GM21390 (cell line): ENCODE results near the gene CENPO.

Experiments
- ATAC-seq: cut with Tn5 transposase; IDR thresholded peaks from one replicate; pipeline ENCODE4 v1.9.1; 2021; ENCODE audit not compliant: unreplicated experiment

The CENPO gene

DNA sequence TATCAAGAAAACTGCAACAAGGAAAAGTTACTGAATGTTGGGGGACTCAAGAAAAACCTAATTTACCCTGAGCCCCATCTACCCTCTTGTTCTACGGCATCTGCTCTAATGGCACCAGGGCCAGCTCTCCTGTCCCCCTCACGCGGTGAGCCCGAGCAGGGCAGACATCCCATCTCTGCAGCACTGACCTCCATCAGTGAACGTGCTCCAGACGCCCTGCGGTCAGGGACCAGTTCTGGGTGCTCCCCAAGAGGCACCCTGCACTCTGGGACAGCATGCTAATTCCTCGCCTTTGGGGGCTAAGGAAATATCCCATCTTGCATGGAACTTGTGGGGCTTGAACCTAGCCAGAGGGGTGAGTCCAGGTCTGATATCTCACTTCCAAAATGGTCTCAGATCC is 43.0 kb downstream of the CENPO start:
- no peak for ATAC-seq

DNA sequence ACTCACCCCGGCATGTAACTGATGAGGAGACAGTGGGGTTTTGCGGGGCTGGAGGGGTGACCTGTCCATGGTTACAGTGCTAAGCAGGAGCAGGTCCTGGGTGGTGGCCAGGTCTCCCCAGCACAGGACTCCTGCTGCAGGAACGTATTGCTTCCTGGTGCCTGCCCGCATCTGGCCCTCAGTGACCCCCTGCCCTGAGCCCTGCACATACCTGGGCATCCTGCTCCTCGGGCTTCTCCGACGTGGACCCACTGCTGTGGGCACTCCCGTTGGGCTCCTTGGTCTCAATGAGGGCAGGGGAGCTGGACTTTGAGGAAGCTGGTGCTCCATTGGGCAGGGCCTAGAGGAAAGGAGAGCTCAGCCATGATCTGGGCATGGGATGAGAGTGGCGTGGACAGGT is 43.5 kb downstream of the CENPO start:
- ATAC-seq: no peak

DNA sequence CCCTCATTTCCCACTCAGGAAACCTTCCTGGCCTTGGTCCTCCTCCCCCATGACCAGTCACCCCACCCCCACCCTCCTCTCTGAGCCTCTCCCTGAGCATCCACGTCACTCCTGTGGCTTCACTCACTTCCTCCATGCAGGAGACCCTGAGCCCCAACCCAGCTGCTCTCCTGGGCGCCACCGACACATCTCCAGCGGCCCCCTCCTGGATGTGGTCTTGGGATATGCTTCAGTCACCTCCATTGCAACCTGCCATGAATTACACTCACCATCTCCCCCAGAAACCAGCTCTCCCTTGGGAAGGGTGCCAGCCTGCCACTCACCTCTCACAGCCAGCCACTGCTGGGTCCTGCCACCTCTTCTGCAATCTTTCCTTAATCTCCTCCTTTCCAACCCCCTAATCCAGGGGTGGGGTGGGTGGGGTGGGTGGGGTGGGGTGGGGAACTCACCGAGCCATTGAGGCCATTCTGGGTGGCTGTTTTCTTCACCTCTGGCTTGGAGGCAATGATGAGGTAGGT is 44.8 kb downstream of the CENPO start:
- ATAC-seq: no peak

- ATAC-seq: no peak
Observed at GRCh38 chr2:24838541-24838940, 45.3 kb downstream of the CENPO start.

GRCh38 chr2:24839729-24840128 is 46.5 kb downstream of the CENPO start:
- no peak for ATAC-seq

DNA sequence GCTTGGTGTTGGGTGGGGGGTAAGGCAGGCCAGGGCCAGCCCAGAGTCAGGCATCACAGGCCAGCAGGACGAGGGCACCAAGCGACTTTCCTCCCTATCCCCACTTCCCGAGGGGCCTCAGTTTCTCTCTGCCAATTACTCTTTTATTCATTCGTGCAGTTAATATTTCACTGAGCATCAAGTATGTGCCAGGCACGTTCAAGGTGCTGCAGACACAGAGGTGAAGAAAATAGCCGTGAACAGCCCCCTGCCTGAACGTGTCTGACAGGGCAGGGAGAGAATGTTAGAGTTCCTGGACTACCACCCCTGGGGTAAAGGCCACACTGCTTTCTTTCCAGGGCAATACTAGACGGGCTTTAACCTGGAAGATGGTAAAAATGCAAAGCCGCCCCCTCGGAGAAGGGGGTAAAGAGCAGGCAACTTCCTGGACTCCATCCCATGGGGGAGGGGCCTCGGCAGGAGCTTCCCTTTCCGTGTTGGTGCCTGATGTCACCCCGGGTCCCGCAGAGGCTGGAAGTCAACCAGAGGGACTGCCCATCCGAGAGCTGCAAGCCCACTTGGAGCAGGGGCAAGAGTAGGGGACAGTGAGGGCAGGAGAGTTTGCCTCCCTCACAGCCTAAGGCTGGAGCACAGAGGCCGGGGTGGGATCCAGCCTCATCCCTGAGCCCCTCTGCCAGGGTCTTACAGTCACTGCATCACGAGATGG is 47.1 kb downstream of the CENPO start:
- no peak for ATAC-seq

- ATAC-seq: no peak
Observed at GRCh38 chr2:24840962-24841945, 48.0 kb downstream of the CENPO start.

- no peak for ATAC-seq
Observed at GRCh38 chr2:24842081-24843050, 49.1 kb downstream of the CENPO start.

- no peak for ATAC-seq
Observed at GRCh38 chr2:24843330-24843860, 50.2 kb downstream of the CENPO start.

DNA sequence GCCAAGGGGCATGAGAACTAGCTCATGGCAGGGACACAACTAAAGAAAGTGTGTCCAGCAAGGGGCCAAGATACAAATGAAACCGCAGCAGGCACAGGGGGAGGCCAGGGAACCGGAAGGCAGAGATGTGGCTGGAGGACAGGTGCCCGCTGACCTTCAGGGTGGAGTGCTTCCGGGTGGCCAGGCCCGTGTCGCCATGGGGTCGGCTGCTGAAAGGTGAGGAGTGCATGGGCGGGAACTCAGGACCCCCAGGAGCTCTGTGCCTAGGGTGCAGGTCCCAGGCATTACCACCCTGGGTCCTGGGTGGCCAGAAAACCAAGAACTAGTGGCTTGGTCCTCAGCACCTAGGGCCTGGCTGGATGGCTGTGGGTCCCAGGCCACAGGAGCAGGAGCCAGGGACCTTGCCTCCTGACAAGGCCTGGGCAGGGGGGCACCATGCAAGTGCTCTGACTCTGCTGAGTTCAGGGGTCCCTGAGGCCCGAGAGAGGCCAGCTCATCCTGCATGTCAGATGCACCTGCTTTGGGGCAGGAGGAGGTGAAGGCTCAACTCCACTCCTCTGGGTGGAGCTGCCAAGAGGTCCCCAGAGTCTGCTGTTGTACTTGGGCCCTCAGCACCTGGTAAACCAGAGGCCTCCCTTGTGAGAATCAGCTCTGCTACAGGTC is 50.9 kb downstream of the CENPO start:
- no peak for ATAC-seq

DNA sequence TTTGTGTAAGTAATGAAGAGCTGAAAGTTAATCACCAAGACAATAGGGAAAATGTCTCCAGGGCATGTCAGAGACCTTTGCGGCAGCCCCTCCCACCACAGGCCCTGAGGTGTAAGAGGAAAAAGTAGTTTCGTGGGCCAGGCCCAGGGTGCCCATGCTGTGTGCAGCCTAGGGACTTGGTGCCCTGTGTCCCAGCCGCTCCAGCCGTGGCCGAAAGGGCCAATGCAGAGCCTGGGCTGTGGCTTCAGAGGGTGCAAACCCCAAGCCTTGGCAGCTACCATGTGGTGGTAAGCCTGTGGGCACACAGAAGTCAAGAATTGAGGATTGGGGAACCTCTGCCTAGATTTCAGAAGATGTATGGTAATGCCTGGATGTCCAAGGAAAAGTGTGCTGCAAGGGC is 52.5 kb downstream of the CENPO start:
- no peak for ATAC-seq

GRCh38 chr2:24850944-24851343 is 57.7 kb downstream of the CENPO start:
- no peak for ATAC-seq

- no peak for ATAC-seq
Observed at GRCh38 chr2:24852026-24852425, 58.8 kb downstream of the CENPO start.

DNA sequence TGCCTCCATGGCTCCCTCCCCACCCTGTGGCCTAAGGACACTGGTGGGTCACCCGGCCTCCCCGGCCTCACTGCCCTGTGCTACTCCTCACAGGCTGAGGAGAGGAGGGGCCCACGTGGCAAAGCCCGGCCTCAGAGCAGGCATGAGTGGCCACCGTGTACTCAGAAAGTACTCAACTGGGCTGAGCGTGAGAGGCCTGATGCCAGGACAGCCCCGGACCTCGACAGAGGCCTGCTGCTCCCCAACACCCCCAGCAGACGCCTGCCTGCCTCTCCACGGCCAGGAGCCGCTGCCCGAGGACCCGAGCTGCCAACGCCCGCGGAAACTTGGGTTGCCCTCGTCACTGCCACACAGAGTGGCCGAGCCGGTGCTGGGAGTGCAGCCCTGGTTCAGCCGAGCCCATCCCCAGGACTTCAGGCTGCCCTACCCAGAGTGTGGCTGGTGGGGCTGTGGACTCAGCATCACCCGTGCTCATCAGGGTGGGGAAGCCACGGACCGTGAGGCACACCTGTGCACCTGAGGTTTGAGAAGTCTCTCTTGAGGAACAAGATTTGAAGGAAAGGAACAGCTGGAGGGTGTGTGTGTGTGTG is 59.3 kb downstream of the CENPO start:
- no peak for ATAC-seq

GRCh38 chr2:24853046-24853445 is 59.8 kb downstream of the CENPO start:
- ATAC-seq: no peak

GRCh38 chr2:24853996-24854395 is 60.8 kb downstream of the CENPO start:
- ATAC-seq: no peak

DNA sequence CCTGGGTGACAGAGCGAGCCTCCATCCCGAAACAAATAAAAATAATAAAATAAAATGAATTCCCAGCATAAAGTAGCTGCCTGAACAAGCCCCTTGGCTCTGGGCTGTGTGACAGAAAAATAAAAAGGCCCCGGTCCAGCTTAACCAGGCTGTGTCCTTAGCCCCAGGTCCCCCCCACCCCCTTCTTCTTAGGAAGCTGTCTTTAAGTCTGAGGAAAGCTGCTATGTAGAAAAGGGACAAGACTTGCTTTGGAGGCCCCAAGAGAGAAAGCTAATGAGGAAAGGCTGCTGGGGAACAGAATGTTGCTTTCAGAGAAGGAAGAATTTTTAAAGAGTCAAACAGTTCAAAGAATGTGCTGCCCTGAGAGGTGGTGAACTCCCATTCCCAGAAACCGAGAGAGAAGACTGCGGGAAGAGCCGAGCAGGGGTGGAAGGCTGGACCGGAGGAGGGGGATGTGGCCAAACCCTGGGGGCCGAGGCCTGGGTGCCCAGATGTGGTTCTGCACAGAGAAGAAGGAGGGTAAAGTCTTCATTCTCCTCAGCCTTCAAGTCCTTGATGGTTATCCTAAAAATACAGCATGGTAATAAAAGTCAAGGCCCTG is 61.9 kb downstream of the CENPO start:
- no peak for ATAC-seq

- ATAC-seq: no peak
Observed at GRCh38 chr2:24855726-24856125, 62.5 kb downstream of the CENPO start.

DNA sequence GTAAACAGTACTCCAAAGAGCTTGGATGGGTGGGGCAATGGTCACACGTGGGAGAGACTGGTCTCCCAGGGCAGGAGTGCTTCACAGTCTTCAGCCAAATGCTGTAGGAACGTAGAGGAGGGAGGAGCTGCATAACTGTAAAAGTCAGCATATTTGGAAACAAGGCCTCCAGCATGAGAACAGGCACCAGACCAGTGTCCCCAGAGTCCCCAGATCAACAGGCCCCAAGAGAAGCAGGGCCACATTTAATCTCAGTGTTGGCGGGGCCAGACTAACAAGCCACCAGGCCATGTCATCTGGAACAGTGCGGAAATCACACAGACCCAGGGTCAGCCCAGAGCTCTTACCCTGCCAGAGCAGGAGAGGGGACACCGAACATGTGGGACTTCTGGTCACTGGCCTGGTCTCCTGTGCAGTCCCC is 63.6 kb downstream of the CENPO start:
- ATAC-seq: no peak
